SU-DHL-6 (cell line): Measurements from ENCODE around the gene PROX2.

ENCODE experiments used
- CTCF ChIP-seq: fragments of 200-600 bp; sonication (generic); IDR thresholded peaks from one replicate; pipeline ENCODE4 v1.5.1; 2017; ENCODE audit warnings: antibody characterized with exemption, mild to moderate bottlenecking, low read length, moderate library complexity; ENCODE audit not compliant: insufficient read depth, poor library complexity, severe bottlenecking
- EZH2phosphoT487 ChIP-seq: fragments of 200-600 bp; sonication (generic), shearing (Covaris generic); conservative IDR thresholded peaks from 2 replicates; pipeline ENCODE4 v1.6.1; 2018; ENCODE audit warnings: mild to moderate bottlenecking, antibody characterized with exemption, low read length, moderate library complexity, mixed read lengths

GRCh38 chr14:74835645-74836250 is 40.2 kb downstream of the PROX2 start:
- TF ChIP-seq CTCF (no peak), EZH2phosphoT487 (no peak)
